Activated CD8-positive, alpha-beta T cell treated with anti-CD3 and anti-CD28 coated beads for 36 hours (primary cell): ENCODE data around the gene CD300LF. TPM values are rescaled to one million over a fixed set of nuclear protein-coding genes. Genes with fewer than 3 reads are reported as not detected.

Experiments
- ATAC-seq: fragments of 200-7000 bp; cut with Tn5 transposase; one replicate; pipeline ENCODE4 v1.10.0; 2021; ENCODE audit warnings: mild to moderate bottlenecking, moderate library complexity
- CTCF ChIA-PET: fragments of 350-600 bp; sonication (Branson Sonifier 250); formaldehyde crosslinking; loops from one replicate; lab custom pipeline; 2021; ENCODE audit warnings: antibody characterized with exemption; lab: Charles Lee
- POLR2A ChIA-PET: fragments of 350-600 bp; sonication (Branson Sonifier 250); formaldehyde crosslinking; loops from one replicate; lab custom pipeline; 2021; ENCODE audit warnings: antibody characterized with exemption; lab: Charles Lee
- DNase-seq: peaks from one replicate; pipeline ENCODE4 v3.0.0-alpha.2; 2020
- H3K27ac Mint-ChIP-seq: one replicate; pipeline ENCODE4 v1.8.0; 2021; ENCODE audit warnings: mild to moderate bottlenecking, mixed read lengths
- H3K27me3 Mint-ChIP-seq: one replicate; pipeline ENCODE4 v1.8.0; 2021; ENCODE audit warnings: mixed read lengths
- H3K36me3 Mint-ChIP-seq: one replicate; pipeline ENCODE4 v1.8.0; 2021; ENCODE audit warnings: low read depth, mixed read lengths
- H3K4me1 Mint-ChIP-seq: one replicate; pipeline ENCODE4 v1.8.0; 2021; ENCODE audit warnings: low read depth, mixed read lengths
- H3K4me3 Mint-ChIP-seq: one replicate; pipeline ENCODE4 v1.8.0; 2021; ENCODE audit warnings: mild to moderate bottlenecking, moderate library complexity, mixed read lengths
- H3K9me3 Mint-ChIP-seq: one replicate; pipeline ENCODE4 v1.8.0; 2021; ENCODE audit warnings: mixed read lengths
- CTCF ChIP-seq: fragments of 200-600 bp; IDR thresholded peaks from one replicate; pipeline ENCODE4 v1.8.0; 2022; ENCODE audit warnings: antibody characterized with exemption, mild to moderate bottlenecking
- intact Hi-C: fragments of 100-400 bp; cut with micrococcal nuclease; formaldehyde crosslinking; loops from one replicate; pipeline ENCODE4 v1.10.0; 2022
- total RNA-seq, 2 experiments: library from RNA; stranded (reverse); gene quantifications; one replicate each; pipeline ENCODE4 v1.2.3, GENCODE V29; 2021

The CD300LF gene
- total RNA-seq, 2 experiments from 2014 or later = not detected

DNA sequence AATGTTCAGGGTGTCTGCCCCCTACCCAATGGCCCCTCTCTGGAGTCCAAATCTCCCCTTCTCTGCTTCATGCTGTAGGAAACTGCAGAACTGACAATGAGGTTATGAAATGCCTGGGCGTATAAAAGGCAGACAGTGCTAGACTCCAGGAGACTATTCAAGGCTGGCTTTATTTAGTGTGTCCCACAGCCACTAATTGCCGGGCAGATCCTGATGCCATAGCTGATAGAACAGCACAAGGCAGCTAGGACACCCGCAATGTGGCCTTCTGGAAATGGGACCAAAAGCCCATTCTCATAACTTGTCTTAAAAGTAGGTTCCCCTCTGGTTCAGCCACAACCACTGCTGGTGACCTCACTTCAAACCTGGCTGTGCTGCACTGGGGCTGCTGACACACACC lies 60.7 kb downstream of the CD300LF start:
- no peak for DNase-seq
- Mint-ChIP-seq H3K4me3 (no peak overlapping the region), H3K4me1 (no peaks in the 10 kb centered on the region), H3K27me3 (peaks cover 18% of the 10 kb centered on the region), H3K36me3 (no peaks in the 10 kb centered on the region), H3K9me3 (no peaks in the 10 kb centered on the region), H3K27ac (no peak overlapping the region)
- TF ChIP-seq CTCF = no peak
- ChIA-PET POLR2A (no interaction called here), CTCF (no interaction called here)
- intact Hi-C loops = no loop called here
- no peak for ATAC-seq

- TF ChIP-seq CTCF = no peak
- H3K36me3 Mint-ChIP-seq = no peaks in the 10 kb centered on the region
- CTCF ChIA-PET = no interaction called here
- H3K9me3 Mint-ChIP-seq = no peaks in the 10 kb centered on the region
- H3K27ac Mint-ChIP-seq = no peak overlapping the region
- POLR2A ChIA-PET = no interaction called here
- DNase-seq (no peak), ATAC-seq (no peak)
- H3K27me3 Mint-ChIP-seq = peaks cover 26% of the 10 kb centered on the region
- no peaks in the 10 kb centered on the region for H3K4me1 Mint-ChIP-seq
- no peak overlapping the region for H3K4me3 Mint-ChIP-seq
- intact Hi-C loops = no loop called here
These were observed 62.8 kb downstream of the CD300LF start for GRCh38 chr17:74649909-74650308.

- no peak overlapping the region for H3K4me3 Mint-ChIP-seq
- peaks cover 36% of the 10 kb centered on the region for H3K27me3 Mint-ChIP-seq
- H3K27ac Mint-ChIP-seq = no peak overlapping the region
- no peaks in the 10 kb centered on the region for H3K9me3 Mint-ChIP-seq
- ATAC-seq (no peak), DNase-seq (no peak)
- POLR2A ChIA-PET = interaction anchor here (0.7 to 1.2 kb wide), 4 partner anchors 16 to 89 kb away, joined by 3 read pairs; partner anchors contain the start of gene RAB37
- no peaks in the 10 kb centered on the region for H3K36me3 Mint-ChIP-seq
- CTCF ChIA-PET = interaction anchor here (0.7 to 2.3 kb wide), 4 partner anchors 9 to 279 kb away, joined by 3 to 15 read pairs (median 3); no protein-coding TSS in a partner anchor
- no peaks in the 10 kb centered on the region for H3K4me1 Mint-ChIP-seq
- intact Hi-C loops = no loop called here
- TF ChIP-seq CTCF = no peak
These were observed 64.7 kb downstream of the CD300LF start for GRCh38 chr17:74647871-74648672.

DNA sequence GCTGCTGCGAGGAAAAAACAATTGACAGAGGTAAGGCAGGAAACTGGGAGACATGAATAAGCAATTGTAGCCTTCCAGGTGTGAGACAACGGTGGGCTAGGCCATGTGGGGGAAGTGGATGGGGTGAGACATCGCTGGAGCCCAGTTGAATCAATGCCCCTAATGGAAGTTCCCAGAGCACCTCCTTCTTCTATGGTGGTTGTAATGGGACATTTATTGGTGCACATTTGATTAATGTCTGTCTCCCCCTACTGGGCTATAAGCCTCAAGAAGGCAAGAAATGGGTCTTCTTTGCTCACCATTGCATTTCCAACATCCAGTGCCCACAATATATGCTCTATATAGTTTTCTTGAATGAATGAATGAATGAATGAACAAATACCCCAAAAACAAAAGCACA lies 66.5 kb downstream of the CD300LF start:
- no peaks in the 10 kb centered on the region for H3K4me1 Mint-ChIP-seq
- peaks cover 43% of the 10 kb centered on the region for H3K27me3 Mint-ChIP-seq
- peak; percentile 48 for TF ChIP-seq CTCF
- intact Hi-C loops = no loop called here
- POLR2A ChIA-PET = no interaction called here
- CTCF ChIA-PET = no interaction called here
- no peak overlapping the region for H3K4me3 Mint-ChIP-seq
- H3K27ac Mint-ChIP-seq = no peak overlapping the region
- no peaks in the 10 kb centered on the region for H3K9me3 Mint-ChIP-seq
- no peaks in the 10 kb centered on the region for H3K36me3 Mint-ChIP-seq
- DNase-seq (no peak), ATAC-seq (peak; percentile 62)

DNA sequence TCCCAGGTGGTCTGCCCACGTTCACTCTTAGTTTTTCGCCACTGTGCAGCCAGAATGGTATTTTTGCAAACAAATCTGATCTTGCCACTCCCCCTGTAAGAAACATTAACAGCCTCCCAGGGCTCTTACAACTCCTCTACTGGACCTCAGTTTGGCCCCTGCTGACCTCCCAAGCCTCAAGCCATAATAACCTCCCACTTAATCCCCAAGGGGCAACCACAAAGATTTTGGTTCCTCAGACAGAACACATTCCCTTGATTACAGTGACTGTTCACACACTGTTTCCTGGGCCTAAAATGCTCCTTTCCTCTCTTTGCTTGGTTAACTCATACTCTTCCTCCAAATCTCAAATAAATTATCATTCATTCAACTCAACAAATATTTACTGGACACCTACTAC lies 67.7 kb downstream of the CD300LF start:
- ATAC-seq (no peak), DNase-seq (no peak)
- Mint-ChIP-seq H3K27me3 (peaks cover 41% of the 10 kb centered on the region), H3K4me1 (peaks cover 2% of the 10 kb centered on the region), H3K4me3 (no peak overlapping the region), H3K27ac (no peak overlapping the region), H3K9me3 (no peaks in the 10 kb centered on the region), H3K36me3 (no peaks in the 10 kb centered on the region)
- intact Hi-C loops = no loop called here
- ChIA-PET CTCF (interaction anchor here (3.5 kb wide), 1 partner anchor 12 kb away, joined by 13 read pairs; no protein-coding TSS in a partner anchor), POLR2A (no interaction called here)
- no peak for TF ChIP-seq CTCF
